HG03025 (cell line): Measurements from ENCODE around the gene SMTN.
A peak's percentile ranks its signal among the peaks of the same experiment; 100 is the strongest.
"Not testable (repeated sequence)": the region's sequence is repeated elsewhere in the genome, so short reads cannot be mapped to it uniquely, and the experiment has no call there.

Source experiments
- ATAC-seq: cut with Tn5 transposase; IDR thresholded peaks from one replicate; pipeline ENCODE4 v1.9.1; 2021; ENCODE audit warnings: mild to moderate bottlenecking, moderate library complexity; ENCODE audit not compliant: unreplicated experiment, low FRiP score

The SMTN gene

DNA sequence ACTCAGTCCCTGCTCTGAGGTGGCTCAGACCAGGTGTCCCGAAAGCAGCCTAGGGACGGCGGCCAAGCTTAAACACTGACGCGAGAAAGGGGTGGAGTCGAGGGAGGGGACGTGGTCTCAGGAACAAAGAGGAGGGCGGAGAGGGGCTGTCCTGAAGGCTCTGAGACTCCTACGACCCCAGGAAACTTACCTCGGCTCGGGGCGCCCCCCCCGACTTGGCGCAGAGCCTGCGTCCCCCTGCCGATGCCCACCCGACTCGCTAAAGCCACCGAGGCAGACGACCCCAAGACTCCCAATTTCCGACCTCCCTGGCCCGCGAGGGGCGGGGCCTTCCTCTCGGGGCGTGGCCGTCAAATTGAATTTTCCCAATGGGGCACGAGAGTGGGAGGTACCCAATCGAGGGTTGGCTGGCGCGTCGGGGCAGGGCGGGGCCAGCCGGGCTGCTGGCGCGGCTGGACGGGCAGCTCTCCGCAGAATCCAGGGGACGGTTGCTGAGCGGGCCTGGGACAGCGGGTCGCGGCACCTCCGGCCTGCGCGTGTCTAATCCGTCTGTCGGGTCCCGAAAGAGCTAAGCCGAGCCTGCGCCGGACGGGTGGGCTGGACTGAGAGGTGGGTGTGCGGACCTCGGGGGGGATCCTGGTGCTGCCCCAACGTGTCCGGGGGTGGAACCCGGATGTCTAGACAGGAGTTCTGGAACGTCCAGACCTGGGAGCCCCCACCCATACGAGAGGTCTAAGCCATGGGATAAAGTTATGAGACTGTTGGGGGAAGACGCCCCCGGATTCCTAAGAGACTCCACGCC is at the start of gene SMTN:
TSS of gene SMTN (plus strand) at position 471 of the 802 bp plus-strand sequence. CDS start 1,941 bp downstream, outside the sequence.
- ATAC-seq, result peak; percentile 58

DNA sequence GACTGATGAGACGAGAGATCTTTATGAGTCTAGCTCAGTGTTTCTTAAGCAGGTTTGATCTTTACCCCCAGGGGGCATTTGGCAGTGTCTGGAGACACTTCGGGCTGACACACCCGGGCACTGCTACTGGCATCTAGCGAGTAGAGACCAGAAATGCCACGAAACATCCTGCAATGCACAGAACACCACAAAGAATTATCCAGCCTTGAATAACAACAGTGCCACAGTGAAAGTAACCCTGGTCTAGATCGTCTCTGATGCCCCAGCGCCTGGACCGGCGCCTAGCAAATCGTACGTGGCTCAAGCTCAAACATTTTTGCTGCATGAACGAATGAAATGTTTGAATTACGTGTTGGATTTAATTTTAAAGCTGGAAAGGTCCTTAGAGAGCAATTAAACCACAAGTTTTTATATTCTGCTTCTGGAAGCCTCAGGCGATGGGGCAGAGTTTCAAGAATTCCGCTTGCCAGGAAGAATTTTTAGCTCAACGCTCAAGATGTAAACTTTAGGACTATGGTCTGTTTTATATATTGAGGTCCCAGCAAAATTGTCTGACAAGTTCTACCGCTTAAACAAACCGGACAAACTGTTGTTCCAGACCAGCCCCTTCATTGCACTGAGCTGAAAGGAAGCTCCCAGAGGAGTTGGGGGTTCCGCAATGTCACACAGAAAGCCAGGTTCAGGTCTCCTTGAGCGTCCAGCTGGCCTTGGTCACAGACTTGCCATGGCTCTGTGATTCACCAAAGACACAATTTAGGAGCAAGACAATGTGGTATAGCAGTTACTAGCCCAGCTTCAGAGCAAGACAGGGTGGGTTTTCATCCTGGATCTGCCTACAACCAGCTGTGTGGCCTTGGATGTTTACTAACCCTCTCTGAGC is 44.2 kb upstream of the SMTN start:
- ATAC-seq, result no peak

DNA sequence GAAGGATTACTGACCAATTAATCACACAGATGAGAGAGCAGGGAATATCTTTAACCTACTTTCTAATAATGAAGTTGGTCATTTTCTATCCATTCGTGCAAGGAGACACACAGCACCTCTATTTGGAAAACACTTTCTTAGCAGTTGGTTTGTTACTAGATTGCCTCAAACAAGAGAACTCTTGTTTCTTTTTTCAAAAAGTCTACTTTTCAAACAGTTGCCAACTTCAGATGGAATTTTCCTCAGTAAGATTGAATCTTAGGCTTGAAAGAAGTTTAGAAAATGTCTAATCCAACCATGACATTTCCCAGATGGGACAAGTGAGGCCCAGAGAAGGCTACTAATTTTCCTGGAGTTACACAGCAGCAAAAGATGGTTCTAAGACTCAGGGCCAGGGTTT is 42.4 kb upstream of the SMTN start:
- no peak for ATAC-seq

DNA sequence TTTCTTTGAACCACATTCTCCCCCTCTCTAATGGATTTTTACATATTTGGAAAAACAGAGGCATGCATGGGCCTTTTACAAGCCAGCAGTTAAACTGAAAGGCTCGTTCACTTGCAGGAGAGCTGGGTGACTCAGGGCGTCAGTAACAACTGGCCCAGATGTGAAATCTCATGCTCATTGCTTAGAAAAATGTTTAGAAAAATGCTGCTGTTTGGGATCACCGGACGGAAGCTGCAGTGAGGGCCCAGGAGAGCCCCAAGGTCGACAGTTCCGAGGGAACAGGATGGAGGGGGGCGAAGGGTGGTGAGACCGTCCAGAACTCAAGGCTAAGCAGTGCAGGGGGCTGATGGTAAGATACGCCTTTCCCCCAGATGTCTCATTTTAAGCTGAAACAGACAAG is 41.7 kb upstream of the SMTN start:
- no peak for ATAC-seq

DNA sequence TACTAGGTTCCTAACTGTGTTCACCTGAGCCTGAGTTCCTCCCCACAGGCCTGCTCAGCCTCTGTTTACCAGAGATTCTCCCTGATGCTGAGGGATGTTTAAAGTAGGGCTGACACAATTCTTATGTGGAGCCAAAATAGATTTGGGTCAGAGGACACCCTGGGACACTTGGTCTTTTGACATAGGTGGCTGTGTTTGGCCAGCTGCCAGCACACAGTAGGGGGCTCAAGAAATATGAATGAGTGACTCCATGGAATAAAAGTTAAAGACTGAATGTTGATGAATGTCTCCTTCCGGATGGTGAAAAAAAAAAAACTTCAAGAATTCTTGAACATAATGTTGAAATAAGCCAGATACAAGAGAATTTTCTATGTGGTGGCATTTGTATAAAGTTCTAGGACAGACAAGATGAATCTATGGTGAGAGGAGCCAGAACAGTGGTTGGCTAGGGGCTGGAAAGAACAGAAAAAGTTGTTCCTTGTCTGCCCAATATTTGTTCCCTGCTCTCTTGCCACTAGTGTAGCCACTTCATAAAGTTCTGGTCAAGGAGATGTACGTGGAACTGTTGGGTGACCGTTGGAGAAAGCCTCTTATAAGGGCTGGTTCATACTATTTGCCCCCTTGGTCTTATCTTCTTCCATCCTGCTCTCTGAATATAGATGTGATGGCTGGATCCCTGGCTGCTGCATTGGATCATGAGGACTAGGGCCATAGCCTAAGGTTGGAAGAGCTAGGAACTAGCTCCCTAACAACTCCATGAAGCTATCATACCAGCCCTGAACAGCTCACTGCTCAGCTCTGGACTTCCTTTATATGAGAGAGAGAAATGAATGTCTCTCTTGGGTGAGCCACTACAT is 40.3 kb upstream of the SMTN start:
- ATAC-seq, result no peak

DNA sequence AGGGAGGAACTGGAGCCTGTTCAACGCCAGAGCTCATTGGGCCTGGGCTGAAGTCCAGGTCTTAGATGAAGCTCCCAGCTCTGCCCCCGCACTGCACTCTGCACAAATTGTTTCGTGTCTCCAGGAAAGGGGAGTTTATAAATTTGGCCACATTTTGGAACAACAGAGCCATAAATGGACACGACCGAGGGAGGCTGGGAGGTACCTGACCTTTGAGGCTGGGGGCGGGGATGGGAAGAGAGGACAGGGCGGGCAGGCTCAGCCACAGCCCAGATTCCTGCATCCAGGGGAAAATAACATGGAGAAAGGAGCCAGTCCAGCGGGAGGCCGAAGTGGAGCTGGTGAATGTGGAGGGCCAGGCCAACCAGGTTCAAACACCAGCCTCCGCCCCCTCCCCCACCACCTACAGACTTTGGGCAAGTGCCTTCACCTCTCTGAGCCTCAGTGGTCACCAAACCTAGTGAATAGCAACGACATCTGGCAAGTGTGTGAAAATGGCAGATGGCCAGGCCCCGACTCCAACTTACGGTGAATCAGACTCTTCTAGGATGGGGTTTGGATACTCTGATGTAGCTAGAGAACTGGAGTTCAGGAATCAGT is 36.8 kb upstream of the SMTN start:
- ATAC-seq, result no peak

DNA sequence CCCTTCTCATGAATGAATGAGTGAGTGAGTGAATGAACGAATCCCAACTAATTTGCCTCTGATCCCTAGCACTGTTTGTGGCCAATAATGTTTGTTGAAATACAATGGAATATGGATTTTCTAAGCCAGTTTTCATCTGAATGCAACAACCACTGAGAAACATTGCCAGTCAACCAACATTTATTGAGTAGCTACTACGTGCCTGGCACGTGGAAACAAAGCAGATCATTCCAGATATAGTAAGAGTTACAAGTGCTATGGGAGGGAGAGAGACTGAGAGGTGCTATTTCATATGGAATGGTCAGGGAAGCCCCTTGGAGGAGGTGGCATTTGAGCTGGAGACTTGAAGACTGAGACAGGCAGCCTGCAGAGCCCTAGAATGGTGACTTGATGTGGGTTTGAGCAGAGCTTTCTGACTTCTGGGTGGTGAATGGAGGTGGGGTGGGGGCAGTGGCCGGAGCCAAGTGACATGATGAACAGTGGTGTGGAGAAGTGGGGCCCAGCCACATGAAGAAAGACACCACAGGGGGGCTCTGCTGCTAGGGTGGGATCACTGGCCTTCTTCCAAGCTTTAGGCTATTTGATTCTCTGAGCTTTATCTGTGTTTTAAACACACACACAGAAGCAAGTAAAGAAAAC is 35.1 kb upstream of the SMTN start:
- no peak for ATAC-seq

DNA sequence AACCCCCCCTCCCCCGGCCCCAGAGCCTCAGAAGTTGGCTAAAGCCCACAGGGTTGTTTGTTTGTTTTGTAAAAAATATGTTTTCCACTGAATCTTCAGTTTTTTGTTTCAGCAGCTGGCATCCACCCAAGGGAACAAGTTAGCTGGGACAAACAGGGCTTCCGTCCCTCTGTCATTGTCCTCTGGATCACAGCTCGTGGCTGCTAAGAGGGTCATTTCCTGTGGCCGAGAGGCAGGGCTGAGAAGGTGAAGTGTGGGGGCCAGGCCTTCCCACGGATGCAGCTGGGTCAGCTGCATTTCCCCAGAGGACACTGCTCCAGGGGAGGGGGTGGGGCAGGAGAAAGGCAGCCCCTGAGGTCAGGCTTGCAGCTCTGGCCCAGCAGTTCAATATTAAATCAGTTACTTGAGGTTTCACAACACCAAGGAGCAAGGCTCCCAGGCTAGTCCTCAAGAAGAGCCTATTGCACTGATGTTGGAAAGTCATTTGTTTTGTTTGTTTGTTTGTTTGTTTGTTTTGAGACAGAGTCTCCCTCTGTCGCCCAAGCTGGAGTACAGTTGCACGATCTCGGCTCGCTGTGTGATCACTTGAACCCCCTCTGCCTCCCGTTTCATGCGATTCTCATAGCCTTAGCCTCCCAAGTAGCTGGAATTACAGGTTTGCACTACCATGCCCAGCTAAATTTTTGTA is 34.4 kb upstream of the SMTN start:
- ATAC-seq, result no peak

DNA sequence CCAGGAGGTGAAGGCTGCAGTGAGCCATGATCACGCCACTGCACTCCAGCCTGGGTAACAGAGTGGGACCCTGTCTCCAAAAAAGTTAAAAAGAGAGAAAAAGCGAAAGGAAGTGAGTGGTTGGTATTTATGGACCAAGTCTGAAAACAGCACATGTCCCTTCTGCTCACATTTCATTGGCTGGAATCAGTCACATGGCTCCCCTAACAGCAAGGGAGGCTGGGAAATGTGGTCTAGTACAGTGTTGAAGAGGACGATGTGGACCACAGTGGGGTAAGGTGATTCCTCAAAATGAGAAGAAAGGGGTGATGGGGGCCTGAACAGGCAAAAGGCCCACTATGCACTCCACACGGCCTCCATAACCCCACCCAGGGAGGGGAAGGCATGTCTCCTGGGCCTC is 32.5 kb upstream of the SMTN start:
- ATAC-seq, result no peak

DNA sequence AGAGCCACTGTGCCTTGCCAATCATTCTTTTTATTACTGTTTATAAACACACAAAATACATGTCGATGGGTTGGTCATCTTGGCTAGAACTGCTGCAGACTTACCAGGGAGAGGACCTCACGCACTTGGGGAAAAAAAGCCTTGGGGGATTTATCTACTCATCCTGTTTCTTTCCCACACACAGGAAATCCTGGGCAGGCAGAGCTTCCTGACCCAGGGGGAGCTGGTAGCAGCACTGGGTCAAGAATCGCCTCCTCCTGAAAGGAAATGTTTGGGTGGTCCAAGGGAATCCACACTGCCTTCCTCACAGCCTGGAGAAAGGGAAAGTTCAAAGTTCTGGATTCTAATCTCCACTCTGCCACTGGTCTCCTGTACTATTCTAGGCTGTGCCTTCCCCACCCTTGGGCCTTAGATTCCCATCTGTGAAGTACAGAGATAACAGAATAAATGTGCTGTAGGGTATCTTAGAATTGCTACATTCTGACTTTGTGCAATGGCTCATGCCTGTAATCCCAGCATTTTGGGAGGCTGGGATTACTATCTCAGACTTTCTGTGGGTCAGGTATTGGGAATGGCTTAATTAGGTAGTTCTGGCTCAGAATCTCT is 31.2 kb upstream of the SMTN start:
- no peak for ATAC-seq

DNA sequence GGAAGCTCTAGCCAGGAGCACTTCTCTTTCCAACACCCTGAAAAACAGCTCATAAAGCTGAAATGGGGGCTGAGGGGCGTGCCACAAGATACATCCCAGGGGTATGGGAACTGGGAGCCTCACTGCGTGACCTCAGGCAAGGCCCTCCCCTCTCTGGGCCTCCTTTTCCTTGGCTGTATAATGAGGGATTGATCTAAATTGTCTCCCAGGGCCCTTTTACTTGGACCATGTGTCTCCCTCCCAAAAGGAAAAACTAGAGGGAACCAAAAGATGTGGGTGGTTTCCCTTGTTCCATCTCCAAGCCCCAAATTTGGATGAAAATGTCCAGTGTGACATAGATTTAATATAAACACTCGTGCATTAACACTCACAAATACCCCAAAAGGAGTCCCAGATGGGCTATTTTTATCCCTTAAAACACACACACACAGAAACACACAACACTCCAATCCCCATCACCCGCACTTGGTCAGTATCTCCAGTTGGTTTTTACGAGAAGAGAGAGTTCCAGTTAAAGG is 25.9 kb upstream of the SMTN start:
- no peak for ATAC-seq

DNA sequence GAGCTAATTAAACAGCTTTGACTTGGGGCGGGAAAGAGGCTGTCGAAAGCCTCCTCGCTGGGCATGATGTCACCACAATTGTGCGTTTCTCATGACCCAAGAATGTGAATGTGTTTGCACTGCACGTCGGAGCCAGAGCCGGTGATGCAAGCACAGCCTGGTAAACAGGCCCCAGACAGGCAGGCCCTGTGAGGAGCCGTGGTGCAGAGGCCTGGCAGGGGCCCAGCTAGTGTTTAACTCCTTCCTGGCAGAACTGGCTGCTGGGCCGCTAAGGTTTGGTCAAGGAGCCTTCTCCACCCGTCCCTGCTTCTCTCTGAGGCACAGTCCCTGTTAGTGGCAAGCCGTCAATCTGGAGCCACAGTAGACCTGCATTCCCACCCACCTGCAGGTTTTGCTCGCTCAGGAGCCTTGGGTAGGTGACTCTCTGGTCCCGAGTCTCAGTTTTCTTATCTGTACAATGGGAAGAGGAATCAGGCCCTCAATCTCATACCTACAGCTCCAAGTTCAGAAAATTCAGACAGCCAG is 25.4 kb upstream of the SMTN start:
- no peak for ATAC-seq

DNA sequence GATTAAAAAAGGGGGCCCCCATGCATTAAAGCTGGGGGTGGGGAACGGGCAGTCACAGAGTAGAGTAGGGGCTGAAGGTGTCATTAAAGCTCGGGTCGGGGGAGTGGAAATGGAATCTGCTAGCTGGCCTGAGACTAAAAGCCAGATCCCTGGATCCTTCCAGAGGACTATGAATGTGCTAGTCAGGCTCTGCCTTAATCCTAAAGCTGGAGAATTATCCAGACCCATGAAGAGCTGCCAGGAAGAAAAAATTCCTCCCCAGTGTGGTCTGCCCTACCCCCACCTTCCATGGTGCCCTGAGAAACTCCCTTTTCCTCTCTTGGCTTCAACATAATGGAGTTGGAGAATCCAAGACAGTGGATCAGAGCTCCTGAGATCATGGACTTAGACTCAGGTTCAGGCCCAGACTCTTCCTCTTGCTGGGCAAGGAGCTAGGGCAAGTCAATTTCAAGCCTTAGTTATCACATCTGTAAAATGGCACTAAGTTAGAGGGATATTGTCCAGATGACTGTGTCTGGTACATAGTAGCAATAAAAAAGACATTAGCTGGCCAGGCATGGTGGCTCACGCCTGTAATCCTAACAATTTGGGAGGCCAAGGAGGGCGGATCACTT is 24.0 kb upstream of the SMTN start:
- ATAC-seq, result no peak

DNA sequence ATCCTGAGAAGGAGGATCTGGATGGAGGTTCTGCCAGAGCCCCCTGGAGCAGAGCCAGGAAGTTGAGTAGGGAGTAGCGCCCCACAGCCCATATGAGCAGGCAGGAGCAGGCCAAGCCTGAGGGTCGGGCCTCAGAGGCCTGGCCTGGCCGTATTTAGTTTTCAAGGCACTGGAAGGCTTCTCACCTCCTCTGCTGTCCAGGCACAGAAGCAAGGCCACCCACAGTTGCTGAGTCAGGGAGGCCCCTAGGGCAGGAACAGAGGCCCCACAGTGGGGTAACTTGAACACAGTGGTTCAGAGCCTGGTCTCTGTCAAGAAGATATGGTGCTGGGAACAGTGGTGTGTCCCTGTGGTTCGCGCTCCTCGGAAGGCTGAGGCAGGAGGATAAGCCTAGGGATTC is 21.5 kb upstream of the SMTN start:
- ATAC-seq, result not testable (repeated sequence)

DNA sequence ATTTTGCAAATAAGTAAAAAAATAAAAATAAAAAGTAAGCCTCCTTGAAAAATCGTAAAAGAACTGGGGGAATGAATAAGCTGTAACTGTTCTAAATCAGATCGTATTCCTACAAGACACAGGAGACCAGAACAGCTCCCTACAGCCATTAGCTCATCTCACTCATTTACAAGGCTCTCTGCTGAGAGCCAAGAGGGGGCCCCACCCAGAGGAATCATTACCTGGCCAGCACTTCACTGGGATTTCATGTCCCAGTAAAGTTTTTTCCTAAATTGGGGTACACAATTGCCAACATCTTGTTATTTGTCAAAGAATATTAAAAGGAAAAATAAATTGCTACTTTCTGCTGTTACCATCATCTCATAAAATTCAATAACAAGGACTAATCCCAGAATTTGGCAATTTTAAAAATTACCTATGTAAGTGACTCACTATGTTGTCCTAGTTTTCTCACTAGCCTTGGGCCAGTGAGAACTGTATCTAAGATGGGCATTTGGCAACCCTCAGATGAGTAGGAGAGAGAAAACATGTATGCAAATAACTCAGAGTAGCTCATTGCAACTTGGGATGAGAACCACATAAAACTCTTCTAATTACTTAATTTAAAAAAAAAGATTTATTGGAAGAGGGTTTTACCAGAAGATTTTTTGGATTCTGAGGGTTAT is 18.4 kb upstream of the SMTN start:
- no peak for ATAC-seq

DNA sequence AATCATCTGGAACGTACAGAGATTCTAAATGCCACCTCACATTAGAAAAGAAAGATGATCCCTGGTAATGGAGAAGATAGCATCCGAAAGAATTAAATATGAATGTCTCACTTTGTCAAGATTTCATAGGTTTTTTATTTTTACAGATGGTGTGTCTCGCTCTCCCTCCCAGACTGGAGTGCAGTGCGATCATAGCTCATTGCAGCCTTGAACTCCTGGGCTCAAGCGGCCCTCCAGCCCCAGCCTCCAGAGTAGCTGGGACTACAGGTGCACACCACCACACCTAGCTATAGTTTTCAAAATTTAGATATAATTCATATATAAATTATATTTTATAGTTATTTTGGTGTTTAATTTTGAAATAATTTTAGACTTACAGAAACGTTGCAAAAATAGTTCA is 16.7 kb upstream of the SMTN start:
- no peak for ATAC-seq

DNA sequence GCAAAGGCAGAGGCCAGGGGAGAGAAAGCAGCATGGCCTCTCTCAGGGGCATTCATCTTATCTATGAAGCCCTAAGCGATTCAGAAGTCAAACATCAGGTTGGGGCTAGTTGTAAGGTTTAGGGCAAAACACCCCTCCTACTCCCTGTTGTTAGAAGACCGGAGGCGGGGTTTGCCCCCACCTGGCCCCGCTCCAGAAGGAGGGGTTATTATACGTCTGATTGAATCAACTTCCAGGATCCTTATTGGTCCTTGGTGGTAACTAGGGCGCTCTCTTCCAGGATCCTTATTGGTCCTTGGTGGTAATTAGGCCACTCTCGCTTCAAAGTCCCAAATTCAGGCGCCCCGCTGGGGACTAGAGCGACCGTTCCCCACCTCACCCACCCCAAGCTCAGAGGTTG is 12.1 kb upstream of the SMTN start:
- no peak for ATAC-seq
